IMR-90 (cell line): ENCODE results near the gene LGALS12. TPM values are rescaled to one million over a fixed set of nuclear protein-coding genes. Genes with fewer than 3 reads are reported as not detected.

ENCODE experiments used
- ATAC-seq: fragments of 200-7000 bp; cut with Tn5 transposase; 2 replicates; pipeline ENCODE4 v1.9.1; 2020; ENCODE audit warnings: low read depth, mild to moderate bottlenecking, moderate library complexity
- BruUV-seq: library from RNA; stranded (reverse); fragments of 400-500 nt; replicated peaks from 2 replicates; lab custom pipeline; 2021; lab: Mats Ljungman, UMichigan
- CTCF ChIA-PET: fragments of 300-600 bp; formaldehyde crosslinking; extraction: SDS; loops from one replicate; lab custom pipeline; 2021; ENCODE audit warnings: antibody characterized with exemption; lab: Yijun Ruan, JAX
- POLR2A ChIA-PET: fragments of 300-600 bp; sonication (Branson Sonifier 250); formaldehyde crosslinking; loops from one replicate; lab custom pipeline; 2022; ENCODE audit warnings: antibody characterized with exemption; ENCODE audit not compliant: unreplicated experiment; lab: Charles Lee
- DNase-seq: peaks from one replicate; pipeline ENCODE4 v3.0.0; 2013
- H2AFZ ChIP-seq: replicated peaks from 2 replicates; pipeline ENCODE3; 2013; ENCODE audit warnings: low read length, mild to moderate bottlenecking; ENCODE audit not compliant: poor library complexity
- H2AK5ac ChIP-seq: 2 replicates; pipeline ENCODE4 v1.6.1; 2013; ENCODE audit warnings: low read depth, low read length, inconsistent platforms
- H2AK9ac ChIP-seq: replicated peaks from 2 replicates; pipeline ENCODE3; 2013; ENCODE audit warnings: mild to moderate bottlenecking, low read depth, low read length, moderate library complexity; ENCODE audit not compliant: poor library complexity
- H2BK120ac ChIP-seq: 2 replicates; pipeline ENCODE4 v1.6.1; 2013; ENCODE audit warnings: low read depth, low read length, inconsistent platforms
- H2BK15ac ChIP-seq: 3 replicates; pipeline ENCODE4 v1.6.1; 2013; ENCODE audit warnings: low read depth, low read length, inconsistent platforms
- H2BK20ac ChIP-seq: 2 replicates; pipeline ENCODE4 v1.6.1; 2013; ENCODE audit warnings: low read depth, mild to moderate bottlenecking, inconsistent platforms, low read length, moderate library complexity
- H2BK5ac ChIP-seq: 2 replicates; pipeline ENCODE4 v1.6.1; 2013; ENCODE audit warnings: mild to moderate bottlenecking, low read depth, low read length, inconsistent platforms; ENCODE audit not compliant: poor library complexity, severe bottlenecking
- H3K14ac ChIP-seq: replicated peaks from 2 replicates; pipeline ENCODE4 v1.6.1; 2013; ENCODE audit warnings: low read depth, low read length, inconsistent platforms
- H3K18ac ChIP-seq: 2 replicates; pipeline ENCODE4 v1.6.1; 2013; ENCODE audit warnings: low read depth, low read length, control low read depth
- H3K23ac ChIP-seq: 2 replicates; pipeline ENCODE4 v1.6.1; 2013; ENCODE audit warnings: low read depth, low read length, inconsistent platforms
- H3K27ac ChIP-seq: 2 replicates; pipeline ENCODE4 v1.5.1; 2013; ENCODE audit warnings: mild to moderate bottlenecking, control low read depth, low read length; ENCODE audit not compliant: insufficient read depth
- H3K27me3 ChIP-seq: 2 replicates; pipeline ENCODE4 v1.6.1; 2013; ENCODE audit warnings: low read length; ENCODE audit not compliant: control insufficient read depth, insufficient read depth
- H3K36me3 ChIP-seq: 2 replicates; pipeline ENCODE4 v1.6.1; 2013; ENCODE audit warnings: low read length, mixed read lengths; ENCODE audit not compliant: control insufficient read depth, insufficient read depth
- H3K4ac ChIP-seq: 2 replicates; pipeline ENCODE4 v1.6.1; 2013; ENCODE audit warnings: low read depth, low read length, inconsistent platforms
- H3K4me1 ChIP-seq: 2 replicates; pipeline ENCODE4 v1.6.1; 2013; ENCODE audit warnings: low read length, mixed read lengths; ENCODE audit not compliant: control insufficient read depth, insufficient read depth
- H3K4me2 ChIP-seq: 2 replicates; pipeline ENCODE4 v1.6.1; 2013; ENCODE audit warnings: low read depth, mild to moderate bottlenecking, control low read depth, low read length, moderate library complexity
- H3K4me3 ChIP-seq: 2 replicates; pipeline ENCODE4 v1.5.1; 2013; ENCODE audit warnings: low read depth, mild to moderate bottlenecking, control low read depth, low read length, moderate library complexity; ENCODE audit not compliant: insufficient read depth
- H3K56ac ChIP-seq: 2 replicates; pipeline ENCODE4 v1.6.1; 2013; ENCODE audit warnings: low read length, inconsistent platforms; ENCODE audit not compliant: insufficient read depth; ENCODE audit errors: extremely low read depth
- H3K79me1 ChIP-seq, 2 experiments: 2 replicates each; pipeline ENCODE4 v1.6.1; 2013; ENCODE audit warnings: low read length in 2 of 2, inconsistent platforms in 1 of 2, low read depth in 1 of 2
- H3K9ac ChIP-seq: 2 replicates; pipeline ENCODE4 v1.6.1; 2013; ENCODE audit warnings: low read depth, low read length, control low read depth
- H3K9me1 ChIP-seq: 2 replicates; pipeline ENCODE4 v1.6.1; 2013; ENCODE audit warnings: low read length, inconsistent platforms; ENCODE audit not compliant: insufficient read depth
- H3K9me3 ChIP-seq: 2 replicates; pipeline ENCODE4 v1.6.1; 2013; ENCODE audit warnings: low read length; ENCODE audit not compliant: control insufficient read depth, insufficient read depth
- H4K20me1 ChIP-seq: 2 replicates; pipeline ENCODE4 v1.6.1; 2013; ENCODE audit warnings: low read length, inconsistent platforms; ENCODE audit not compliant: insufficient read depth
- H4K5ac ChIP-seq: 2 replicates; pipeline ENCODE4 v1.6.1; 2013; ENCODE audit warnings: mild to moderate bottlenecking, low read depth, low read length, control low read depth
- H4K8ac ChIP-seq, 2 experiments: 2 replicates each; pipeline ENCODE4 v1.6.1; 2013; ENCODE audit warnings: low read depth in 2 of 2, low read length in 2 of 2, control low read depth in 1 of 2, inconsistent platforms in 1 of 2
- H4K91ac ChIP-seq: 2 replicates; pipeline ENCODE4 v1.6.1; 2013; ENCODE audit warnings: low read depth, low read length, inconsistent platforms; ENCODE audit not compliant: insufficient read depth
- BHLHE40 ChIP-seq: fragments of 150-350 bp; IDR thresholded peaks from 2 replicates; pipeline ENCODE4 v1.6.1; 2016; ENCODE audit warnings: mild to moderate bottlenecking, low read depth, low read length
- CHD1 ChIP-seq: IDR thresholded peaks from 2 replicates; pipeline ENCODE4 v1.6.1; 2012; ENCODE audit warnings: low read depth, low read length, improper control_type of control experiment
- FOS ChIP-seq: fragments of 150-350 bp; IDR thresholded peaks from 2 replicates; pipeline ENCODE4 v1.6.1; 2016; ENCODE audit warnings: low read depth, low read length
- MAFK ChIP-seq: IDR thresholded peaks from 2 replicates; pipeline ENCODE4 v1.6.1; 2012; ENCODE audit warnings: low read depth, low read length, improper control_type of control experiment
- MXI1 ChIP-seq: IDR thresholded peaks from 2 replicates; pipeline ENCODE4 v1.6.1; 2012; ENCODE audit warnings: low read depth, mild to moderate bottlenecking, low read length, moderate library complexity, borderline replicate concordance
- RFX5 ChIP-seq: IDR thresholded peaks from 2 replicates; pipeline ENCODE4 v1.8.0; 2012; ENCODE audit warnings: low read depth, mild to moderate bottlenecking, low read length, moderate library complexity
- WGBS, 2 experiments: methylation state at CpG; one replicate each; pipeline versions ENCODE4 v1.1.5 to v1.1.7; 2013; ENCODE audit warnings: missing lambda C conversion rate in 2 of 2; ENCODE audit not compliant: insufficient read length in 1 of 2; ENCODE audit errors: extremely low coverage in 2 of 2; 5-methylcytosine and 5-hydroxymethylcytosine counted together
- dilution Hi-C: fragments of 300-500 bp; cut with HindIII; formaldehyde crosslinking; loops from one replicate; pipeline ENCODE4 v1.14.3; 2018; ENCODE audit warnings: low sequenced_read_pairs; ENCODE audit not compliant: unreplicated experiment
- in situ Hi-C: fragments of 300-500 bp; cut with MboI; formaldehyde crosslinking; loops from 3 replicates; pipeline ENCODE4 v1.14.3; 2019; ENCODE audit warnings: low sequenced_read_pairs, inconsistent platforms, mixed read lengths
- intact Hi-C: fragments of 100-400 bp; cut with micrococcal nuclease; formaldehyde crosslinking; loops from 2 replicates; pipeline ENCODE4 v1.10.0; 2022
- polyA plus RNA-seq, 3 experiments: library from polyadenylated mRNA; depleted of rRNA; stranded (reverse); fragments of >200 nt; gene quantifications; 2 replicates each; pipeline ENCODE4 v1.2.3, GENCODE V29; 2012; ENCODE audit warnings: low replicate concordance in 1 of 3
- total RNA-seq: library from RNA; depleted of rRNA; stranded (reverse); fragments of >200 nt; gene quantifications from 2 replicates; pipeline ENCODE4 v1.2.3, GENCODE V29; 2012
- TF ChIP-seq, protein P1 (sequence below): fragments of 150-350 bp; IDR thresholded peaks from 2 replicates; pipeline ENCODE4 v1.6.1; 2016; ENCODE audit warnings: low read depth, mild to moderate bottlenecking, low read length, moderate library complexity, borderline replicate concordance
- TF ChIP-seq, protein P2 (sequence below): conservative IDR thresholded peaks from 2 replicates; pipeline ENCODE4 v1.5.1; 2012; ENCODE audit warnings: mild to moderate bottlenecking, low read depth, low read length, improper control_type of control experiment
- TF ChIP-seq, protein P3 (sequence below): fragments of 150-350 bp; IDR thresholded peaks from 2 replicates; pipeline ENCODE4 v1.6.1; 2017; ENCODE audit warnings: mild to moderate bottlenecking, antibody characterized with exemption, low read length, low read depth

The LGALS12 gene
- total and polyA plus RNA-seq, 2 of the 4 experiments (the other 2 are of a cell fraction): not detected

DNA sequence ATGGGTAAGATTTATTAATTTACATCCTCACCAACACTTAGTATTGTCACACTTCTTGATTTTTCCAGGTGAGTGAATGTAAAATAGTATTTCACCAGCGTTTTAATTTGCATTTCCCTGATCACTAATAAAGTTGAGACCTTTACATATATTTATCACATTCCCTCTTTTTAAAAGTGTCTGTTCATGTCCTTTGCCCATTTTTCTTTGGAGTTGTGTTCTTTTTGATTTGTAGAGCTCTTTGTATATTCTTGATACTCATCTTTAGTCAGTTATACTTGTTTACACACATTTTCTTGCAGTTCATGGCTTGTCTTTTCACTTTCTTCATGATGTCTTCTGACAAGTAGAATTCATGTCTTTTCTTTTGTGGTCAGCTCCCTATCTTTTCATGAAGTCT is 12.8 kb upstream of the LGALS12 start:
- Histone ChIP-seq H3K4me1 (no peaks in the 10 kb centered on the region), H4K20me1 (no peaks in the 10 kb centered on the region), H4K5ac (no peak overlapping the region), H3K4me2 (no peak overlapping the region), H3K36me3 (no peaks in the 10 kb centered on the region), H2BK120ac (no peak overlapping the region), H3K4me3 (no peak overlapping the region), H4K8ac (no peak overlapping the region), H2BK5ac (no peak overlapping the region), H2AK9ac (no peak overlapping the region), H2AK5ac (no peak overlapping the region), H3K14ac (no peak overlapping the region), H3K27ac (no peak overlapping the region), H3K79me1 (no peaks in the 10 kb centered on the region), H2AFZ (no peak overlapping the region), H3K23ac (no peak overlapping the region), H3K9ac (no peak overlapping the region), H3K18ac (no peak overlapping the region), H4K91ac (no peak overlapping the region), H3K56ac (no peak overlapping the region), H2BK15ac (no peak overlapping the region), H3K27me3 (peaks cover 39% of the 10 kb centered on the region), H3K9me3 (no peaks in the 10 kb centered on the region), H3K4ac (no peak overlapping the region), H3K9me1 (no peaks in the 10 kb centered on the region; the same call in 1 of the 2 replicates), H2BK20ac (no peak overlapping the region)
- ChIA-PET POLR2A (no interaction called here), CTCF (interaction anchor here (1.0 kb wide), 1 partner anchor 15 kb away, joined by 3 read pairs; no protein-coding TSS in a partner anchor)
- no TSS peak for BruUV-seq
- dilution Hi-C loops (no loop called here), in situ Hi-C loops (loop anchor here (25.0 kb wide), 1 partner anchor 444 kb away; the partner anchor contains the start of gene NAA40), intact Hi-C loops (no loop called here)
- WGBS, 2 experiments: no CpG with 5 or more reads among the region's 1 CpG
- DNase-seq (no peak), ATAC-seq (no peak)
- TF ChIP-seq BHLHE40: no peak
- TF ChIP-seq, protein P1, sequence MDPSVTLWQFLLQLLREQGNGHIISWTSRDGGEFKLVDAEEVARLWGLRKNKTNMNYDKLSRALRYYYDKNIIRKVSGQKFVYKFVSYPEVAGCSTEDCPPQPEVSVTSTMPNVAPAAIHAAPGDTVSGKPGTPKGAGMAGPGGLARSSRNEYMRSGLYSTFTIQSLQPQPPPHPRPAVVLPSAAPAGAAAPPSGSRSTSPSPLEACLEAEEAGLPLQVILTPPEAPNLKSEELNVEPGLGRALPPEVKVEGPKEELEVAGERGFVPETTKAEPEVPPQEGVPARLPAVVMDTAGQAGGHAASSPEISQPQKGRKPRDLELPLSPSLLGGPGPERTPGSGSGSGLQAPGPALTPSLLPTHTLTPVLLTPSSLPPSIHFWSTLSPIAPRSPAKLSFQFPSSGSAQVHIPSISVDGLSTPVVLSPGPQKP: no peak
- TF ChIP-seq, protein P2, sequence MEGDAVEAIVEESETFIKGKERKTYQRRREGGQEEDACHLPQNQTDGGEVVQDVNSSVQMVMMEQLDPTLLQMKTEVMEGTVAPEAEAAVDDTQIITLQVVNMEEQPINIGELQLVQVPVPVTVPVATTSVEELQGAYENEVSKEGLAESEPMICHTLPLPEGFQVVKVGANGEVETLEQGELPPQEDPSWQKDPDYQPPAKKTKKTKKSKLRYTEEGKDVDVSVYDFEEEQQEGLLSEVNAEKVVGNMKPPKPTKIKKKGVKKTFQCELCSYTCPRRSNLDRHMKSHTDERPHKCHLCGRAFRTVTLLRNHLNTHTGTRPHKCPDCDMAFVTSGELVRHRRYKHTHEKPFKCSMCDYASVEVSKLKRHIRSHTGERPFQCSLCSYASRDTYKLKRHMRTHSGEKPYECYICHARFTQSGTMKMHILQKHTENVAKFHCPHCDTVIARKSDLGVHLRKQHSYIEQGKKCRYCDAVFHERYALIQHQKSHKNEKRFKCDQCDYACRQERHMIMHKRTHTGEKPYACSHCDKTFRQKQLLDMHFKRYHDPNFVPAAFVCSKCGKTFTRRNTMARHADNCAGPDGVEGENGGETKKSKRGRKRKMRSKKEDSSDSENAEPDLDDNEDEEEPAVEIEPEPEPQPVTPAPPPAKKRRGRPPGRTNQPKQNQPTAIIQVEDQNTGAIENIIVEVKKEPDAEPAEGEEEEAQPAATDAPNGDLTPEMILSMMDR: no peak
- no peak for TF ChIP-seq MAFK
- no peak for TF ChIP-seq MXI1
- TF ChIP-seq FOS: no peak
- no peak for TF ChIP-seq RFX5
- no peak for TF ChIP-seq CHD1
- TF ChIP-seq, protein P3, sequence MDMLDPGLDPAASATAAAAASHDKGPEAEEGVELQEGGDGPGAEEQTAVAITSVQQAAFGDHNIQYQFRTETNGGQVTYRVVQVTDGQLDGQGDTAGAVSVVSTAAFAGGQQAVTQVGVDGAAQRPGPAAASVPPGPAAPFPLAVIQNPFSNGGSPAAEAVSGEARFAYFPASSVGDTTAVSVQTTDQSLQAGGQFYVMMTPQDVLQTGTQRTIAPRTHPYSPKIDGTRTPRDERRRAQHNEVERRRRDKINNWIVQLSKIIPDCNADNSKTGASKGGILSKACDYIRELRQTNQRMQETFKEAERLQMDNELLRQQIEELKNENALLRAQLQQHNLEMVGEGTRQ: no peak
